DOHH2 (cell line): ENCODE measurements around the gene ZNF764.
"Not testable (repeated sequence)": the region's sequence is repeated elsewhere in the genome, so short reads cannot be mapped to it uniquely, and the experiment has no call there.

Source experiments
- H3F3A ChIP-seq: fragments of 200-600 bp; sonication (generic), shearing (Covaris generic); 2 replicates; pipeline ENCODE4 v1.6.0; 2016; ENCODE audit warnings: antibody characterized with exemption, mild to moderate bottlenecking; ENCODE audit not compliant: control insufficient read depth, insufficient read depth
- H3K27ac ChIP-seq: fragments of 200-600 bp; sonication (generic); 2 replicates; pipeline ENCODE4 v1.5.1; 2014; ENCODE audit warnings: low read depth, mild to moderate bottlenecking, low read length, moderate library complexity
- H3K27me3 ChIP-seq: fragments of 200-600 bp; sonication (generic); 2 replicates; pipeline ENCODE4 v1.6.1; 2014; ENCODE audit warnings: mild to moderate bottlenecking, low read length, mixed read lengths; ENCODE audit not compliant: control insufficient read depth
- H3K36me3 ChIP-seq: fragments of 200-600 bp; sonication (generic); 2 replicates; pipeline ENCODE4 v1.6.1; 2014; ENCODE audit warnings: mild to moderate bottlenecking, low read length, moderate library complexity, mixed read lengths; ENCODE audit not compliant: control insufficient read depth
- H3K4me1 ChIP-seq: fragments of 200-600 bp; sonication (generic); 2 replicates; pipeline ENCODE4 v1.6.1; 2014; ENCODE audit warnings: mild to moderate bottlenecking, low read length, mixed read lengths; ENCODE audit not compliant: control insufficient read depth
- H3K4me2 ChIP-seq: fragments of 200-600 bp; sonication (generic); 2 replicates; pipeline ENCODE4 v1.6.0; 2014; ENCODE audit warnings: mild to moderate bottlenecking, low read length, moderate library complexity
- H3K4me3 ChIP-seq: fragments of 200-600 bp; sonication (generic); 2 replicates; pipeline ENCODE4 v1.5.1; 2014; ENCODE audit warnings: mild to moderate bottlenecking, low read length, mixed read lengths
- H3K79me2 ChIP-seq: fragments of 200-600 bp; sonication (generic); 2 replicates; pipeline ENCODE4 v1.6.1; 2014; ENCODE audit warnings: mild to moderate bottlenecking, low read length, mixed read lengths; ENCODE audit not compliant: control insufficient read depth
- H3K9me2 ChIP-seq: fragments of 200-600 bp; sonication (generic); replicated peaks from 2 replicates; pipeline ENCODE4 v1.6.1; 2014; ENCODE audit warnings: mild to moderate bottlenecking, low read length, mixed read lengths; ENCODE audit not compliant: control insufficient read depth
- H3K9me3 ChIP-seq: fragments of 200-600 bp; sonication (generic); 2 replicates; pipeline ENCODE4 v1.6.1; 2014; ENCODE audit warnings: antibody characterized with exemption, low read length, mixed read lengths; ENCODE audit not compliant: control insufficient read depth, insufficient read depth
- H4K20me1 ChIP-seq: fragments of 200-600 bp; sonication (generic); 2 replicates; pipeline ENCODE4 v1.6.0; 2014; ENCODE audit warnings: low read depth, mild to moderate bottlenecking, antibody characterized with exemption, low read length, moderate library complexity; ENCODE audit not compliant: control insufficient read depth, insufficient read depth
- EZH2phosphoT487 ChIP-seq: fragments of 200-600 bp; sonication (generic); IDR thresholded peaks from 2 replicates; pipeline ENCODE4 v1.6.1; 2017; ENCODE audit warnings: borderline replicate concordance, mild to moderate bottlenecking, antibody characterized with exemption, low read length, moderate library complexity, mixed read lengths
- TF ChIP-seq, protein P1 (sequence below): fragments of 200-600 bp; sonication (generic); IDR thresholded peaks from one replicate; pipeline ENCODE4 v1.5.1; 2014; ENCODE audit warnings: antibody characterized with exemption, mild to moderate bottlenecking, low read depth, low read length; ENCODE audit not compliant: poor library complexity, severe bottlenecking

Gene ZNF764

GRCh38 chr16:30601966-30602365, 43.8 kb upstream of the ZNF764 start:
- Histone ChIP-seq H3K79me2 (no peaks in the 10 kb centered on the region), H3K4me3 (no peak overlapping the region), H3F3A (peaks cover 10% of the 10 kb centered on the region), H3K9me2 (no peaks in the 10 kb centered on the region), H3K9me3 (no peaks in the 10 kb centered on the region), H3K4me2 (no peak overlapping the region), H4K20me1 (no peaks in the 10 kb centered on the region), H3K36me3 (peaks cover 47% of the 10 kb centered on the region), H3K4me1 (peaks cover 4% of the 10 kb centered on the region), H3K27me3 (no peaks in the 10 kb centered on the region), H3K27ac (no peak overlapping the region)
- TF ChIP-seq, protein P1, sequence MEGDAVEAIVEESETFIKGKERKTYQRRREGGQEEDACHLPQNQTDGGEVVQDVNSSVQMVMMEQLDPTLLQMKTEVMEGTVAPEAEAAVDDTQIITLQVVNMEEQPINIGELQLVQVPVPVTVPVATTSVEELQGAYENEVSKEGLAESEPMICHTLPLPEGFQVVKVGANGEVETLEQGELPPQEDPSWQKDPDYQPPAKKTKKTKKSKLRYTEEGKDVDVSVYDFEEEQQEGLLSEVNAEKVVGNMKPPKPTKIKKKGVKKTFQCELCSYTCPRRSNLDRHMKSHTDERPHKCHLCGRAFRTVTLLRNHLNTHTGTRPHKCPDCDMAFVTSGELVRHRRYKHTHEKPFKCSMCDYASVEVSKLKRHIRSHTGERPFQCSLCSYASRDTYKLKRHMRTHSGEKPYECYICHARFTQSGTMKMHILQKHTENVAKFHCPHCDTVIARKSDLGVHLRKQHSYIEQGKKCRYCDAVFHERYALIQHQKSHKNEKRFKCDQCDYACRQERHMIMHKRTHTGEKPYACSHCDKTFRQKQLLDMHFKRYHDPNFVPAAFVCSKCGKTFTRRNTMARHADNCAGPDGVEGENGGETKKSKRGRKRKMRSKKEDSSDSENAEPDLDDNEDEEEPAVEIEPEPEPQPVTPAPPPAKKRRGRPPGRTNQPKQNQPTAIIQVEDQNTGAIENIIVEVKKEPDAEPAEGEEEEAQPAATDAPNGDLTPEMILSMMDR = no peak
- TF ChIP-seq EZH2phosphoT487 = no peak

GRCh38 chr16:30600929-30601328, 42.8 kb upstream of the ZNF764 start:
- H3F3A ChIP-seq = peaks cover 10% of the 10 kb centered on the region
- no peak for TF ChIP-seq EZH2phosphoT487
- TF ChIP-seq, protein P1 = no peak
- H4K20me1 ChIP-seq = no peaks in the 10 kb centered on the region
- H3K79me2 ChIP-seq = no peaks in the 10 kb centered on the region
- H3K9me3 ChIP-seq = no peaks in the 10 kb centered on the region
- no peaks in the 10 kb centered on the region for H3K9me2 ChIP-seq
- no peak overlapping the region for H3K4me2 ChIP-seq
- H3K27ac ChIP-seq = no peak overlapping the region
- H3K4me1 ChIP-seq = peaks cover 4% of the 10 kb centered on the region
- no peak overlapping the region for H3K4me3 ChIP-seq
- H3K27me3 ChIP-seq = no peaks in the 10 kb centered on the region
- H3K36me3 ChIP-seq = peaks cover 39% of the 10 kb centered on the region

- Histone ChIP-seq H3K4me2 (no peak overlapping the region), H4K20me1 (no peaks in the 10 kb centered on the region), H3K9me3 (no peaks in the 10 kb centered on the region), H3K79me2 (no peaks in the 10 kb centered on the region), H3K4me1 (peaks cover 4% of the 10 kb centered on the region), H3K36me3 (peaks cover 35% of the 10 kb centered on the region), H3K27ac (no peak overlapping the region), H3K27me3 (no peaks in the 10 kb centered on the region), H3K4me3 (no peak overlapping the region), H3F3A (peaks cover 10% of the 10 kb centered on the region), H3K9me2 (no peaks in the 10 kb centered on the region)
- TF ChIP-seq, protein P1 = no peak
- no peak for TF ChIP-seq EZH2phosphoT487
Measured at GRCh38 chr16:30600215-30600614, 42.0 kb upstream of the ZNF764 start.

- Histone ChIP-seq H3K4me3 (no peak overlapping the region), H3K27me3 (no peaks in the 10 kb centered on the region), H4K20me1 (no peaks in the 10 kb centered on the region), H3F3A (peaks cover 8% of the 10 kb centered on the region), H3K9me2 (no peaks in the 10 kb centered on the region), H3K36me3 (peaks cover 4% of the 10 kb centered on the region), H3K4me2 (no peak overlapping the region), H3K9me3 (no peaks in the 10 kb centered on the region), H3K4me1 (peaks cover 16% of the 10 kb centered on the region), H3K27ac (no peak overlapping the region), H3K79me2 (peaks cover 4% of the 10 kb centered on the region)
- TF ChIP-seq, protein P1 = no peak
- no peak for TF ChIP-seq EZH2phosphoT487
Measured at GRCh38 chr16:30592871-30593270, 34.7 kb upstream of the ZNF764 start.

DNA sequence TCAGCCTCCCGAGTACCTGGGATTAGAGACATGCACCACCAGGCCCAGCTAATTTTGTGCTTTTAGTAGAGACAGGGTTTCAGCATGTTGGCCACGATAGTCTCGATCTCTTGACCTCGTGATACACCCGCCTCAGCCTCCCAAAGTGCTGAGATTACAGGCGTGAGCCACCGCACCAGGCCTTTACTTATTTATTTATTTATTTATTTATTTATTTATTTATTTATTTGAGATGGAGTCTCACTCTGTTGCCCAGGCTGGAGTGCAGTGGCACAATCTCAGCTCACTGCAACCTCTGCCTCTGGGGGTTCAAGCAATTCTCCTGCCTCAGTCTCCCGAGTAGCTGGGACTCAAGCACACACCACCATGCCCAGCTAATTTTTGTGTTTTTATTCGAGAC, 32.7 kb upstream of the ZNF764 start:
- not testable (repeated sequence) for H3K27ac ChIP-seq, H3K9me2 ChIP-seq
- H3K4me1 ChIP-seq = peaks cover 32% of the 10 kb centered on the region

More for the DNA sequence above, 32.7 kb upstream of the ZNF764 start:
- H3K4me3 ChIP-seq, H3K27me3 ChIP-seq, H3K9me3 ChIP-seq, H4K20me1 ChIP-seq, H3K4me2 ChIP-seq, H3F3A ChIP-seq: not testable (repeated sequence)
- Histone ChIP-seq H3K36me3 (peaks cover 21% of the 10 kb centered on the region), H3K79me2 (peaks cover 23% of the 10 kb centered on the region)
